Esophagus squamous epithelium (tissue), 5 donors: ENCODE results near the gene NEDD4. TPM values are rescaled to one million over a fixed set of nuclear protein-coding genes. Genes with fewer than 3 reads are reported as not detected.

Experiments used
- DNase-seq: peaks from one replicate; lab custom pipeline; 2025; lab: John Stamatoyannopoulos, UW
- H3K27ac ChIP-seq, 4 donors: fragments of 200-600 bp; sonication (generic); one replicate each; pipeline ENCODE4 v1.5.1; 2016 to 2019; ENCODE audit warnings: mild to moderate bottlenecking in 1 of 4
- H3K27me3 ChIP-seq, 4 donors: fragments of 200-600 bp; sonication (generic); 1 replicate in 3 of 4; 2 replicates in 1 of 4; pipeline versions ENCODE4 v1.5.1 to v1.6.0; 2017 to 2021; ENCODE audit warnings: antibody characterized with exemption in 1 of 4
- H3K36me3 ChIP-seq, 3 donors: fragments of 200-600 bp; sonication (generic); one replicate each; pipeline ENCODE4 v1.5.1; 2016 to 2019
- H3K4me1 ChIP-seq, 3 donors: fragments of 200-600 bp; sonication (generic); one replicate each; pipeline ENCODE4 v1.5.1; 2017 to 2019
- H3K4me3 ChIP-seq, 4 donors: fragments of 200-600 bp; sonication (generic); 1 replicate in 3 of 4; 2 replicates in 1 of 4; pipeline ENCODE4 v1.5.1; 2016 to 2019; ENCODE audit warnings: mild to moderate bottlenecking in 2 of 4, moderate library complexity in 1 of 4
- H3K9me3 ChIP-seq, 3 donors: fragments of 200-600 bp; sonication (generic); one replicate each; pipeline ENCODE4 v1.5.1; 2016 to 2019
- CTCF ChIP-seq, 6 experiments: fragments of 450-650 bp in 4 of 6; fragments of 200-600 bp in 2 of 6; sonication (generic) in 2 of 6; IDR thresholded peaks; one replicate each; pipeline ENCODE4 v1.5.1; 2016 to 2019; ENCODE audit warnings: antibody characterized with exemption in 6 of 6, mild to moderate bottlenecking in 4 of 6, moderate library complexity in 4 of 6
- POLR2A ChIP-seq, 4 donors: fragments of 450-650 bp; IDR thresholded peaks; one replicate each; pipeline ENCODE4 v1.6.1; 2017; ENCODE audit warnings: antibody characterized with exemption in 4 of 4, mild to moderate bottlenecking in 4 of 4, moderate library complexity in 3 of 4
- WGBS, 2 donors: methylation state at CpG; one replicate each; pipeline ENCODE4 v1.1.5; 2018; 5-methylcytosine and 5-hydroxymethylcytosine counted together
- intact Hi-C: fragments of 100-400 bp; cut with DNase I; formaldehyde crosslinking; loops from one replicate; pipeline ENCODE4 v1.15.0; 2022
- total RNA-seq, 4 donors: library from RNA; depleted of rRNA; stranded (reverse); fragments of >200 nt; gene quantifications; one replicate each; pipeline ENCODE4 v1.1.0, GENCODE V29; 2016
- donor health status: DM: yes; HTN: yes; CAD: no.

The NEDD4 gene
- total RNA-seq, 4 donors from 2014 or later, result 4.5 to 15.1 (median 11.7) TPM

GRCh38 chr15:56019819-56020486, 26.5 kb upstream of the NEDD4 start:
- WGBS, 2 donors, result 86 to 92% methylated on average over 10 of the region's 10 CpGs

GRCh38 chr15:56019060-56019793, 25.8 kb upstream of the NEDD4 start:
- Histone ChIP-seq H3K27me3 (no peaks in the 10 kb centered on the region), H3K27ac (no peak overlapping the region), H3K4me3 (no peak overlapping the region), H3K4me1 (peaks cover 0 to 9% (median 0%) of the 10 kb centered on the region in 3 donors), H3K36me3 (no peaks in the 10 kb centered on the region), H3K9me3 (peaks cover 0 to 7% (median 4%) of the 10 kb centered on the region in 3 donors)
- DNase-seq, result no peak
- intact Hi-C loops, result no loop called here
- WGBS, 2 donors, result 81 to 83% methylated on average over 11 of the region's 11 CpGs
- TF ChIP-seq CTCF (IDR thresholded peaks at IDR 0.05), result no peak
- no peak for TF ChIP-seq POLR2A (IDR thresholded peaks at IDR 0.05)

More at GRCh38 chr15:56019819-56020486, 26.5 kb upstream of the NEDD4 start:
- Histone ChIP-seq H3K27me3 (no peaks in the 10 kb centered on the region), H3K27ac (no peak overlapping the region), H3K36me3 (no peaks in the 10 kb centered on the region), H3K4me1 (peaks cover 0 to 9% (median 0%) of the 10 kb centered on the region in 3 donors), H3K4me3 (no peak overlapping the region), H3K9me3 (no peaks in the 10 kb centered on the region)
- intact Hi-C loops, result no loop called here
- no peak for TF ChIP-seq POLR2A (IDR thresholded peaks at IDR 0.05)
- no peak for TF ChIP-seq CTCF (IDR thresholded peaks at IDR 0.05)
- no peak for DNase-seq

GRCh38 chr15:56017920-56018319, 24.5 kb upstream of the NEDD4 start:
- 0 to 15% methylated on average over 1 of the region's 1 CpG for WGBS, 2 donors
- TF ChIP-seq CTCF (IDR thresholded peaks at IDR 0.05), result no peak
- no peak for TF ChIP-seq POLR2A (IDR thresholded peaks at IDR 0.05)
- H3K9me3 ChIP-seq, result peaks cover 0 to 10% (median 5%) of the 10 kb centered on the region in 3 donors
- H3K27ac ChIP-seq, result no peak overlapping the region
- no peaks in the 10 kb centered on the region for H3K27me3 ChIP-seq
- intact Hi-C loops, result no loop called here
- no peaks in the 10 kb centered on the region for H3K36me3 ChIP-seq
- peaks cover 0 to 9% (median 0%) of the 10 kb centered on the region in 3 donors for H3K4me1 ChIP-seq
- H3K4me3 ChIP-seq, result no peak overlapping the region
- DNase-seq, result no peak

- 46 to 47% methylated on average over 5 of the region's 5 CpGs for WGBS, 2 donors
Observed at GRCh38 chr15:56017511-56017910, 24.1 kb upstream of the NEDD4 start.

GRCh38 chr15:56016281-56016680, 22.9 kb upstream of the NEDD4 start:
- Histone ChIP-seq H3K36me3 (no peaks in the 10 kb centered on the region), H3K27ac (no peak overlapping the region), H3K9me3 (peaks cover 0 to 10% (median 5%) of the 10 kb centered on the region in 3 donors), H3K4me3 (no peak overlapping the region), H3K27me3 (no peaks in the 10 kb centered on the region), H3K4me1 (peaks cover 0 to 9% (median 0%) of the 10 kb centered on the region in 3 donors)
- intact Hi-C loops, result no loop called here
- WGBS, 2 donors, result 86 to 90% methylated on average over 3 of the region's 3 CpGs
- TF ChIP-seq POLR2A (IDR thresholded peaks at IDR 0.05) (no peak), CTCF (IDR thresholded peaks at IDR 0.05) (no peak)
- no peak for DNase-seq

More at GRCh38 chr15:56017511-56017910, 24.1 kb upstream of the NEDD4 start:
- TF ChIP-seq POLR2A (IDR thresholded peaks at IDR 0.05), result no peak
- H3K27me3 ChIP-seq, result no peaks in the 10 kb centered on the region
- H3K4me3 ChIP-seq, result no peak overlapping the region
- no peak for DNase-seq
- no peaks in the 10 kb centered on the region for H3K36me3 ChIP-seq
- intact Hi-C loops, result no loop called here
- peaks cover 0 to 10% (median 5%) of the 10 kb centered on the region in 3 donors for H3K9me3 ChIP-seq
- peaks cover 0 to 9% (median 0%) of the 10 kb centered on the region in 3 donors for H3K4me1 ChIP-seq
- no peak overlapping the region for H3K27ac ChIP-seq
